Stimulated activated CD4-positive, alpha-beta T cell treated with anti-CD3 and anti-CD28 coated beads, Interleukin-2, amount 100 ng/mL, for 4 hours (primary cell): Measurements from ENCODE around the gene GNB1L.

Experiments used
- DNase-seq: peaks from one replicate; pipeline ENCODE4 v3.0.0-alpha.2; 2020; ENCODE audit warnings: low read depth

The GNB1L gene

DNA sequence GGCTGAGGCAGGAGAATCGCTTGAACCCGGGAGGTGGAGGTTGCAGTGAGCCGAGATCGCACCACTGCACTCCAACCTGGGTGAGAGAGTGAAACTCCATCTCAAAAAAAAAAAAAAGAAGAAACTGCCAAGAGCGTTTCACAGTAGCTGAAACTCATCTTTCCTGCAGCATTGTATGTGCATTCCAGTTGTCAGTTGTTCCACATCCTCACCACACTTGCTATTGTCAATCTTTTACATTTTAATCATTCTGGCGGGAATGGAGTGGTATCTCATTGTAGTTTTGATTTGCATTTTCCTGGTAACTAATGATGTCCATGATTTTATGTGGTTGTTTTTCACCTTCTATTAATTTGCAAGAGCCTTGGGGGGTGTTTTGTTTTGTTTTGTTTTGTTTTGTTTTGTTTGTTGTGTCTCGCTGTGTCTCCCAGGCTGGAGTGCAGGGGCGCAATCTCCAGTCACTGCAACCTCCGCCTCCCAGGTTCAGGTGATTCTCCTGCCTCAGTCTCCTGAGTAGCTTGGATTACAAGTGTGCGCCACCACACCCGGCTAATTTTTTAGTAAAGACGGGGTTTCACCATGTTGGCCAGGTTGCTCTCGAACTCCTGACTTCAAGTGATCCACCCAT is 8.1 kb upstream of the GNB1L start:
- no peak for DNase-seq

GRCh38 chr22:19859861-19860510 is 5.3 kb upstream of the GNB1L start:
- no peak for DNase-seq

DNA sequence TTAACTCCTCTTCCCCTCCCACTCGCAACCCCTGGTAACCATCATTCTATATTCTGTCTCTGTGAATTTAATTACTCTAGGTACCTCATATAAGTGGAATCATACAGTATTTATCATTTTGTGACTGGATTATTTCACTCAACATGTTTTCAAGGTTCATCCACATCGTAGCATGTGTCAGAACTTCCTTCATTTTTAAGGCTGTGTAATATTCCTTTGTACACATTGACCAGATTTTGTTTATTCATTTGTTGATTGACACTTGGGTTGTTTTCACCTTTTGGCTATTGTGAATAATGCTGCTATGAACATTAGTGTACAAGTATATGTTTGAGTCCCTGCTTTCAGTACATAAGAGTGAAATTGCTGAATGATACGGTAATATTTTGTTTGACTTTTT is 2.7 kb upstream of the GNB1L start:
- no peak for DNase-seq

GRCh38 chr22:19855504-19856409 is 1.1 kb upstream of the GNB1L start:
- peak; percentile 34 for DNase-seq

- DNase-seq: no peak
These were observed 546 bp downstream of the GNB1L start for GRCh38 chr22:19853879-19854777.

DNA sequence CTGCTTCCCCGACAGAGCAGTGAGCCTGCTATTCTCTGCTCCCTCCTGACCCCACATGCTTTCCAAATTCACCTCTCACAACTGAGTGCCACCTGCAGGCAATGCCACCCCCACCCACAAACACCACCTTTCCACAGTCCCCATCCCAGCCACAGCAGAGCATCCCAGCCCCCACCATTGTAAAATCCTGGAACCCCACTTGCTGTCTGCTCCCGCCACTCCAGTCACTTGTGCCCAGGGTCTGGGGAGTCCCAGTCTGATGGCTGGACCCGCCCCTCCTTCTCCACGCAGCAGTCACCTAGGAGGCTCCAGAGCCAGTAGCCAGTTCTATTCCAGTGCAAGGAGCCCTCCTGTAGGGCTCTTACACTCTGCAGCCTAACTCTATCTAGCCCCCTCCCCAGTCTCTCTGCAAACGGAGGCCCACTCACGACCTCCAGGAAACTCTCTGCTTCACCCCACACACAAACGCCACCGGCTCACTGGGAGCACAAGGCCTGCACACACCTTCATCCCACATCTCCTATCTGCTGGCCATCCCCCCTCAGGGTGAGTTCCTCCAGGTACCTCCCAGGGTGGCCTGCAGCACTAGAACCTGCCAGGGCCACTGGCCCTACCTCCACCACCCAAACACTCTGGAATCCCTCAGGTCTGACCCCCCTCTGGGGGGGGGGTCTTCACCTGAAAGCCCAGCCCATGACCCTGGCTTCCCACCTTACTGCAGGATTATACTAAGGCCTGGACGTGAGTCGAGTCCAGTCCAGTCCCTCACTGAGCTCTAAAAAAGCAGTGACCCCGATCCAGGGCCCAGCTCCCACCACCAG is 1.4 kb downstream of the GNB1L start:
- no peak for DNase-seq

- no peak for DNase-seq
These were observed 2.4 kb downstream of the GNB1L start for GRCh38 chr22:19852177-19852781.

DNA sequence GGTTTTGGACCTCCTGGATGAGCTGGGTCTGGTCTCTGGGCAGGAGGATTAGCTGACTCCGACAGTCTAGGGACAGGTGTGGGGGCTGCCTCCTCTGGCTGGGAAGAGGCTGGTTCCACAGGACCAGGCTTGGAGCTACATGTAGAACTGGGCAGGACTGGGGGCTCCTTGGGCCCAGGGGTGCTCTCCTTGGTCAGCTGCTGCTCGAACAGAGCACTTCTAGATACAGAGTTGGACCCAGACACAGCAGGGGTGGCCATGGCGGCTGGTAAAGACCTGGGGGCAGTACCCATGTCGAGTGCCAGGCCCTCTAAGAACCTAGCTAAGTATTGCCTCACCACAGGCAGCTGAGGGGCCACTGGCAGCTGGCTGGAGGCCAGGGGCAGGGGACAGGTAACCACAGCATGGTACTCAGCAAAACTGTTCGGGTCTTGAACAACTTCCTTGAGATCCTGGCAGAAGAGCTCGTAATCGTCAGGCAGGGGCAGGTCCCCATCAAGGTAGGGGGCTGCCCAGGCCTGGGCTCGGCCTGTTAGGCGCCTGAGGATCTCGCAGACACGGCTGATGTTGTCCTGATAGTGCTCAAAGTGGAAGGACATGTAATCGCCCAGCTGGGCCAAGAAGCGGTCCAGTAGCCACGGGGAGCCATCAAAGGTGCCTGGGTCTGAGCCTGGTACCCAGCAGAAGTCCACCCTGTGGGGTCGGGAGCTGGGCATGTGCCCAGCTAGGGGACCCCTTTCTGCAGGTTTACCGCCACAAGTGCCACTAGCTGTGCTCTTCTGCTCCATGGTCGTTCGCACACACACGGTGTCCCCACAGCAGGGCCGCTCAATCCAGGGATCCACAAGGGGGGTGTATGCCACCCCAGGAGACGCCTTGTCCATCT is 3.1 kb downstream of the GNB1L start:
- no peak for DNase-seq

GRCh38 chr22:19850763-19851109 is 3.9 kb downstream of the GNB1L start:
- no peak for DNase-seq

GRCh38 chr22:19849835-19850762 is 4.6 kb downstream of the GNB1L start:
- no peak for DNase-seq

DNA sequence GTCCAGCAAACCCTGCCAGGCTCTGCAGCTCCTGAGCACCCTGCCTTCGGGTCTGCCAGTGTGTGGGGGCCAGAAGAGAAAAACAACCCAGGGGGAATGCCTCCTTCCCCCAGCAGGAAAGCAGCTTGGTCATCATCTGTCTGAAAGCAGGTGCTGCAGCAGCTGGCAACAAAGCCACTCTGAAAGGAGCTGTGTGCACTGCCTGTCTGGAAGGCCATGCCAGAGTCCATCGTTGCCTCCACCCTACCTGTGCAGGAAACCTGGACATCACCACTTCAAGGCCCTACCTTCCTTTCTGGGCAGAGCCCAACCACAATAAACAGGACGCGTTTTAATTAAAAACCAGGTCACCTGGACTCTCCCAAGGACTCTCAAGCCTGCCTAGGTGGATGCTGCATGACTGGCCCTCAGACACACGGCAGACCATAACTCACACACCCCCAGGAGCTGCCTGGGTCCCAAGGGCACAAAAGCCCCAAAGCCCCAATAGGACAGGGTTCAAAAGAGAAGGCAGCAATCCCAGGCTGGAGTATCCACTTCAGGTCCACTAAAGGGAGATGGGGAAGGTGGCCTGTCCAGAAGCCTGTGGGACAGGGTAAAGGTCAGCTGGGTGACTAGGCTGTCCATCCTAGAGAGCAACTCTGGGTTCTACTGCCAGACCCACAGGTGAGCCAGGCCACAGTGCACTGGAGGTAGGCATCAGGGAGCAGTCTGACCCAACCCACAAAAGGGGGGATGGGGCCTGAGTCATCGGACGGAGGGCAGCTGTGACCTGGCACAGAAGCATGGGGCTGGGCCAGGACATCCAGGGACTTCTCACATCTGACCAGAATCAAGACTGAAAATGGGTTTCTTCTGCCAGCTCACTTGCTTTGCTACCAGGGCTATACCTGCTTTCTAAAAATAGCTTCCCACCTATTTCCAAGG is 6.1 kb downstream of the GNB1L start:
- no peak for DNase-seq

DNA sequence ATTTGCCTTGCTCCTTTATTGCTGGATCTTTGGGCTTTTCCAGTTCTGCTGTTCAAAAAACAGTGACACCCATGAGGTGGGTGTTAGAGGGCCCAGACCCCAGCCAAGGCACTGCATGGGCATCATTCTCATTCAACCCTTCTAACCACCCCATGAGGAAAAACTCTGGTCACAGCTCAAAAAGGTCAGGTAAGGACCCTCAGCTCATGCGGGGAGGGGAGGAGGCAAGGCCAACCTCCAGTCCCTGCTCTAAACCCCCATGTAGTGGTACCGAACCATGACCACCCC is 7.4 kb downstream of the GNB1L start:
- no peak for DNase-seq

DNA sequence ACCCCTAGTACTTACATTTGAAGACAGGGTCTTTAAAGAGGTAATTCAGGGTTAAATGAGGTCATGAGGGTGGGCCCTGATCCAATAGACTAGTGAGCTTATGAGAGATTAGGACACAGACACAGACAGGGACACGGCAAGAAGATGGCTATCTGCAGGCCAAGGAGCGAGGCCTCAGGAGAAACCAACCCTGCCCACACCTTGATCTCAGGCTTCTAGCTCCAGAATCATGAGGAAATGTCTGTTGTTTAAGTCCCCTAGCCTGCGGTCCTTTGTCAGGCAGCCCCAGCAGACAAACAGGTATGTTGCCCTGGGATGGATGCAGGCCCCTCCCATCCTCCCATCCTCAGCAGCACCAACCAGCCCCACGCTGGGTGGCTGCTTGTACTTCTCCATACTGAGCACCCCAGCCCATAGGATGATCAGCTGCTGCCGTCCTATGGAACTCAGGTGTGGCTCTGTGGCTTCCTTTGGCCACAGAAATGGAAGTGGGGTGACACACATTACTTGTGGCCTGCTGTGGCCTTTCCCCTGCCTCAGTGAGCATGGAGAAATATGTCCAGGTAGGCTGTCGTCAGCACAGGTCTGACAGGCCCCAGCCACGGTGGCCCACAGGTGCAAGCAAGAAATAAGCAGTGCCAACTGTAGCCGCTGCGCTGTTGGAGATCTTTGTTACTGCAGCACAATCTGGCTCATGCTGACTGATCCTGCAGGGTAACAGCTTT is 7.9 kb downstream of the GNB1L start:
- DNase-seq: no peak

DNA sequence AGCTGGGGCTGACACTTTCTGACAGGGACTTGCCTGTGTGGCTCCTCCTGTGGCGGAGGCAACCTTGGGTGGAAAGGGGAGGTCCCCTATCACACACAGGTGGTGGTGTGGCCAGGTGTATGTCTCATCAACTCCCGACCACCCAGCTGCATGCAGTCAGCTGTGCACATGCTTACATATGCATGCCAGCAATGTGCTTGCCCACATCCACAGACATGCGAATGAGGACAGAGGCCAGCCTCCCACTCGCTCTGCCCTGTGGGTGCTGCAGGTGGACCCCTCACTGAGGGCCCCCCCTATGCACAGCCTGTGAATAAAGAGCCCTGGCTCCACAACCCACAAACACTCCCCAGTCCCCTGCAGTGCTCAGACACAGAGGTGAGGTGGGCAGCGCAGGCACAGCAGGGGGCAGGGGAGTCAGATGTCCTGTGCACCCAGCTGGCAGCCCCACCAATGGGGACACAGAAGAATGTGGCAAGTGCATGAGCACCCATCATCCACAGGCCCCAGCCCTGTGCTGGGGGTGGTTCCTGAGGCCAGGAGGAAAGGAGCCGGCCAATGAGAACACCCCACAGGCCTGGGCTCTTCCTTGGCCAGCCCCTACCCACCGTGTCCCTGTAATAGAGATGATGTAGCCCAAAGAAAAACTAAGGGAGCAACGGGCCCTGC is 9.5 kb downstream of the GNB1L start:
- no peak for DNase-seq

GRCh38 chr22:19844377-19845053 is 10.2 kb downstream of the GNB1L start:
- DNase-seq: no peak

DNA sequence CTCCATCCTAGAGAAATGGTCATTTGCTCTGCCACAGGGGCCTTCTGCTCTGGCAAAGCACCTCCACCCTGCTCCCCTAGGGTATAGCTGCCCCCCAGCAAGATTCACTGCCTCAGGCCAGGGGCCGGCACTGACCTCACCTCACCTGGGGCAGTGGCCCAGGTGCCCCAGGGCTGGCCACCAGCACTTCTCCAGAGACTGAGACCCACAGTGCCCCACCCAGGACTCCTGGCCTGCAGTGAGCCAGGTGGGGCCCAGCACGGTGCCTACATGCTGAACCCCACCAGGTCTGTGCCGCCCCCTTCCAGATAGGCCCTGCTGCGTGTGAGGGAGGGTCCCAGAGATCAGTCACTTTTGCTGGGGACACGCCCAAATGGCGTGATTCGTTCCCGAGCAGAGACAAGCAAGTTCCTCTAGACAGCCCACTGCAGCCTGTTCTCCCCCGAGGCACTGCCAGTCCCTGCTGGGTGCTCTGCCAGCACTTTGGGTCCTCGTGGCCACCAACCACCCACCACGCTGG is 10.8 kb downstream of the GNB1L start:
- no peak for DNase-seq
